SU-DHL-6 (cell line): ENCODE results near the gene PKNOX2.

ENCODE experiments used
- H2AFZ ChIP-seq: fragments of 200-600 bp; sonication (generic); 2 replicates; pipeline ENCODE4 v1.6.1; 2014; ENCODE audit warnings: low read depth, mild to moderate bottlenecking, moderate library complexity, mixed read lengths, antibody characterized with exemption, low read length; ENCODE audit not compliant: severe bottlenecking
- H3F3A ChIP-seq: fragments of 200-600 bp; shearing (Covaris generic); 2 replicates; pipeline ENCODE4 v1.6.0; 2016; ENCODE audit warnings: antibody characterized with exemption, mild to moderate bottlenecking; ENCODE audit not compliant: insufficient read depth
- H3K27ac ChIP-seq: fragments of 200-600 bp; sonication (generic); 2 replicates; pipeline ENCODE4 v1.5.1; 2016; ENCODE audit warnings: low read depth, mild to moderate bottlenecking, low read length, moderate library complexity, mixed read lengths
- H3K27me3 ChIP-seq: fragments of 200-600 bp; sonication (generic), shearing (Covaris generic); 2 replicates; pipeline ENCODE4 v1.6.0; 2014; ENCODE audit warnings: mild to moderate bottlenecking, low read length
- H3K36me3 ChIP-seq: fragments of 200-600 bp; sonication (generic); 2 replicates; pipeline ENCODE4 v1.6.1; 2014; ENCODE audit warnings: mild to moderate bottlenecking, low read length, mixed read lengths
- H3K4me2 ChIP-seq: fragments of 300-600, 200-600 bp; shearing (Covaris generic), sonication (generic); 2 replicates; pipeline ENCODE4 v1.6.0; 2014; ENCODE audit warnings: low read length, low read depth, mild to moderate bottlenecking; ENCODE audit not compliant: poor library complexity, severe bottlenecking
- H3K4me3 ChIP-seq: fragments of 200-600 bp; sonication (generic); 2 replicates; pipeline ENCODE4 v1.5.1; 2014; ENCODE audit warnings: antibody characterized with exemption, low read length, mild to moderate bottlenecking, mixed read lengths; ENCODE audit not compliant: insufficient read depth, poor library complexity, severe bottlenecking
- H3K79me2 ChIP-seq: fragments of 200-600 bp; sonication (generic); 2 replicates; pipeline ENCODE4 v1.6.1; 2014; ENCODE audit warnings: mild to moderate bottlenecking, low read length, moderate library complexity; ENCODE audit not compliant: insufficient read depth
- H3K9ac ChIP-seq: fragments of 200-600 bp; sonication (generic); 2 replicates; pipeline ENCODE4 v1.7.0; 2014; ENCODE audit warnings: mild to moderate bottlenecking, low read length
- H3K9me2 ChIP-seq: fragments of 200-600 bp; sonication (generic); replicated peaks from 2 replicates; pipeline ENCODE4 v1.6.1; 2014; ENCODE audit warnings: low read length; ENCODE audit not compliant: insufficient read depth
- H3K9me3 ChIP-seq: fragments of 200-600 bp; sonication (generic); 2 replicates; pipeline ENCODE4 v1.6.1; 2014; ENCODE audit warnings: low read length, mixed read lengths; ENCODE audit not compliant: insufficient read depth
- H4K20me1 ChIP-seq: fragments of 200-600 bp; sonication (generic); 2 replicates; pipeline ENCODE4 v1.6.1; 2014; ENCODE audit warnings: low read depth, mild to moderate bottlenecking, antibody characterized with exemption, low read length, moderate library complexity, mixed read lengths
- EZH2phosphoT487 ChIP-seq: fragments of 200-600 bp; sonication (generic), shearing (Covaris generic); conservative IDR thresholded peaks from 2 replicates; pipeline ENCODE4 v1.6.1; 2018; ENCODE audit warnings: mild to moderate bottlenecking, antibody characterized with exemption, low read length, moderate library complexity, mixed read lengths
- TF ChIP-seq, protein P1 (sequence below): fragments of 200-600 bp; sonication (generic); IDR thresholded peaks from one replicate; pipeline ENCODE4 v1.5.1; 2017; ENCODE audit warnings: antibody characterized with exemption, mild to moderate bottlenecking, low read length, moderate library complexity; ENCODE audit not compliant: insufficient read depth, poor library complexity, severe bottlenecking

The PKNOX2 gene

DNA sequence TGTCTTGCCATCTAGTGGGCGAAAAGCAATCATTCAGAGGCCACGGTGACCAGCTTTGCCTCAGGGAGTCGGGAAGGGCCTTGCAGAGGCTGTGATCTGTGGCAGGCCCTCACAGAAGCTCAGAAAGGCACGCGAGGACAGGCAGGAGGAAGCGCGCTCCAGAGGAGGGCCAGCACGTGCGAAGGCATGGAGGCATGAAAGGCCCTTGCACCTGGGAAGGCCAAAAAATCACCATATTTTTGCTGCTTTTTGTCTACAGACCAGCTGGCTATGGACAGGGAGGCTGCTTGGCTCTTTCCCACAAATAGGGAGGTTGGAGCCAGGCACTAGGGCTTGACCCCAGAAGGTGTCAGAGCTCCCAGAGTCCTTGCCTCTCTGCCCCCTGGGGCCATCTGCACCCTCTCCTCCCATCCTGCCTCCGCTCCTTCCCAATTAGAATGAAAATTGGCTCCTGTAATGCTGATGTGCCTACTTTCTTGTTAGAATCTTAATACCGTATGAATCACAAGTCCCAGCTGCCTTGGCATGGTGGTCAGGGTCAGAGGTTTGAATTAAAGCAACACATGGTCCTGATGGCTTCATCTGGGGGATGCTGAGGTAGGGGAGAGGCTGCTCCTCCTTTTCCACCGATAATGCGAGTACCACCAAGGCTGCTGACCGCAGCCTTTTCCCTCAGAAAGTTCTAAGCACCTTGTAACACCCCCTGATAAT lies 262.4 kb downstream of the PKNOX2 start:
- Histone ChIP-seq H4K20me1 (no peaks in the 10 kb centered on the region), H3K27ac (no peak overlapping the region), H2AFZ (no peak overlapping the region), H3K9ac (no peak overlapping the region), H3K4me2 (no peak overlapping the region), H3K4me3 (no peak overlapping the region), H3K36me3 (no peaks in the 10 kb centered on the region), H3K79me2 (no peaks in the 10 kb centered on the region), H3F3A (no peaks in the 10 kb centered on the region), H3K9me3 (no peaks in the 10 kb centered on the region), H3K27me3 (no peaks in the 10 kb centered on the region), H3K9me2 (no peaks in the 10 kb centered on the region)
- no peak for TF ChIP-seq EZH2phosphoT487
- TF ChIP-seq, protein P1, sequence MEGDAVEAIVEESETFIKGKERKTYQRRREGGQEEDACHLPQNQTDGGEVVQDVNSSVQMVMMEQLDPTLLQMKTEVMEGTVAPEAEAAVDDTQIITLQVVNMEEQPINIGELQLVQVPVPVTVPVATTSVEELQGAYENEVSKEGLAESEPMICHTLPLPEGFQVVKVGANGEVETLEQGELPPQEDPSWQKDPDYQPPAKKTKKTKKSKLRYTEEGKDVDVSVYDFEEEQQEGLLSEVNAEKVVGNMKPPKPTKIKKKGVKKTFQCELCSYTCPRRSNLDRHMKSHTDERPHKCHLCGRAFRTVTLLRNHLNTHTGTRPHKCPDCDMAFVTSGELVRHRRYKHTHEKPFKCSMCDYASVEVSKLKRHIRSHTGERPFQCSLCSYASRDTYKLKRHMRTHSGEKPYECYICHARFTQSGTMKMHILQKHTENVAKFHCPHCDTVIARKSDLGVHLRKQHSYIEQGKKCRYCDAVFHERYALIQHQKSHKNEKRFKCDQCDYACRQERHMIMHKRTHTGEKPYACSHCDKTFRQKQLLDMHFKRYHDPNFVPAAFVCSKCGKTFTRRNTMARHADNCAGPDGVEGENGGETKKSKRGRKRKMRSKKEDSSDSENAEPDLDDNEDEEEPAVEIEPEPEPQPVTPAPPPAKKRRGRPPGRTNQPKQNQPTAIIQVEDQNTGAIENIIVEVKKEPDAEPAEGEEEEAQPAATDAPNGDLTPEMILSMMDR: no peak

DNA sequence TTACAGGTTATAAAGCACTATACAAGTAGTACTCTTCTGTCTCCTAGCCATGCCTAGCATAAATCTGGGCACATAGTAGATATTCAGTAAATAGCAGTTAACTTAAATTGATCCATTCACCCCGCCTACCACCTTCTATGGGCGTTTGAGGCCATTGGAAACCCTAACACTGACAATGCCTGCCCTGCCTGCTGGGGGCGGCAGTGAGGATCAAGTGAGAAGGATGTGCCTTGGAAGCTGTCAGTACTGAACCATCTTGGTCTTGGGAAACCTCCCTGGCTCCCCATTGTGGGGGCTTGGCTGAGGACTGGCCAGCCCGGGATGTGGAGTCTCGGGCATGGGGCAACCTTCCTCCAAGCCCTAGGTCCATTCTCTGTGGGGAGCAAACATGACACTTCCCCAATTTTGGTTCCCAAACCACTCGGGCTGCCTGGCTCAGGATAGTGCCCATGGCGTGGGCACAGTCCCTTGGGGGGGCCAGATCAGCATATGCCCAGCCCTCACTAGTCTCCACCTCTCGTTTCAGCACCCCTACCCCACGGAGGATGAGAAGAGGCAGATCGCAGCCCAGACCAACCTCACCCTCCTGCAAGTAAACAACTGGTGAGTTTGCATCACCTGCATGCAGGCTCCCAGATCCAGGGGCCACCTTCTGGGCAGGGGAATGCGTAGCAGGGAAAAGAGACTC lies 264.1 kb downstream of the PKNOX2 start:
- Histone ChIP-seq H3F3A (no peaks in the 10 kb centered on the region), H3K27ac (no peak overlapping the region), H3K9ac (no peak overlapping the region), H2AFZ (no peak overlapping the region), H3K9me3 (no peaks in the 10 kb centered on the region), H3K27me3 (no peaks in the 10 kb centered on the region), H3K4me2 (no peak overlapping the region), H3K9me2 (no peaks in the 10 kb centered on the region), H4K20me1 (no peaks in the 10 kb centered on the region), H3K79me2 (no peaks in the 10 kb centered on the region), H3K36me3 (no peaks in the 10 kb centered on the region), H3K4me3 (no peak overlapping the region)
- no peak for TF ChIP-seq EZH2phosphoT487

DNA sequence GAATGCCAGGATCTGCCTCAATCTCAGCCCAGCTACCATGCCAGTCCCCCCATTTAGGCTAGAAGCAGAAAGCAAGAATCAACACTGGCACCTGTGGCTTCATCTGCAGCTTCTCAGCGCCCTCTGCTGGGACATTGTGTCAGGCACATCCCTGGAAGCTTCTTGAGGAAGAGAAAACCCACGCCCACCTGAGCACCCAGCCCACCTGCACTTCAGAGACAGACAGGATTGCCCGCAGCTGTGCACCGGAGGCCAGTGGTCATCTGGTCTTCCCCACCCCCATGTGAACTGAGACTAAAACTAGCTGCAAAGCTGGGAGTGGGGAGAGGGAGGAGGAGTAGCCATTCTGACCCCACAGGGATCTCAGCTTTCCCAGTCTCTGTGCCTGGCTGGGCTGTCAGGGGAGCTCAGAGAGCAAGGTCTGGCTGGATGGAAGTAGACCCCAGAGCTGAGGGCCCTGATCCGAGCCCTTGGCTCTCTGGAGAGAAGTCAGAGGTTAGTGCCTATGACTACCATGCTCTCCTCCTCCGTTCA lies 264.7 kb downstream of the PKNOX2 start:
- Histone ChIP-seq H3K9me2 (no peaks in the 10 kb centered on the region), H3K9ac (no peak overlapping the region), H3F3A (no peaks in the 10 kb centered on the region), H3K27me3 (no peaks in the 10 kb centered on the region), H3K36me3 (no peaks in the 10 kb centered on the region), H3K9me3 (no peaks in the 10 kb centered on the region), H4K20me1 (no peaks in the 10 kb centered on the region), H3K4me3 (no peak overlapping the region), H3K4me2 (no peak overlapping the region), H3K79me2 (no peaks in the 10 kb centered on the region), H2AFZ (no peak overlapping the region), H3K27ac (no peak overlapping the region)
- no peak for TF ChIP-seq EZH2phosphoT487
- TF ChIP-seq, protein P1: peak; percentile 40
